IMR-90 (cell line): ENCODE measurements around the gene ANO4. TPM values are rescaled to one million over a fixed set of nuclear protein-coding genes. Genes with fewer than 3 reads are reported as not detected.

Experiments
- ATAC-seq: fragments of 200-7000 bp; cut with Tn5 transposase; 2 replicates; pipeline ENCODE4 v1.9.1; 2020; ENCODE audit warnings: low read depth, mild to moderate bottlenecking, moderate library complexity
- BruUV-seq: library from RNA; stranded (reverse); fragments of 400-500 nt; replicated peaks from 2 replicates; lab custom pipeline; 2021; lab: Mats Ljungman, UMichigan
- CTCF ChIA-PET: fragments of 300-600 bp; formaldehyde crosslinking; extraction: SDS; loops from one replicate; lab custom pipeline; 2021; ENCODE audit warnings: antibody characterized with exemption; lab: Yijun Ruan, JAX
- POLR2A ChIA-PET: fragments of 300-600 bp; sonication (Branson Sonifier 250); formaldehyde crosslinking; loops from one replicate; lab custom pipeline; 2022; ENCODE audit warnings: antibody characterized with exemption; ENCODE audit not compliant: unreplicated experiment; lab: Charles Lee
- DNase-seq: peaks from one replicate; pipeline ENCODE4 v3.0.0; 2013
- H2AFZ ChIP-seq: replicated peaks from 2 replicates; pipeline ENCODE3; 2013; ENCODE audit warnings: low read length, mild to moderate bottlenecking; ENCODE audit not compliant: poor library complexity
- H2AK5ac ChIP-seq: 2 replicates; pipeline ENCODE4 v1.6.1; 2013; ENCODE audit warnings: low read depth, low read length, inconsistent platforms
- H2AK9ac ChIP-seq: replicated peaks from 2 replicates; pipeline ENCODE3; 2013; ENCODE audit warnings: mild to moderate bottlenecking, low read depth, low read length, moderate library complexity; ENCODE audit not compliant: poor library complexity
- H2BK120ac ChIP-seq: 2 replicates; pipeline ENCODE4 v1.6.1; 2013; ENCODE audit warnings: low read depth, low read length, inconsistent platforms
- H2BK15ac ChIP-seq: 3 replicates; pipeline ENCODE4 v1.6.1; 2013; ENCODE audit warnings: low read depth, low read length, inconsistent platforms
- H2BK20ac ChIP-seq: 2 replicates; pipeline ENCODE4 v1.6.1; 2013; ENCODE audit warnings: low read depth, mild to moderate bottlenecking, inconsistent platforms, low read length, moderate library complexity
- H2BK5ac ChIP-seq: 2 replicates; pipeline ENCODE4 v1.6.1; 2013; ENCODE audit warnings: mild to moderate bottlenecking, low read depth, low read length, inconsistent platforms; ENCODE audit not compliant: poor library complexity, severe bottlenecking
- H3K14ac ChIP-seq: replicated peaks from 2 replicates; pipeline ENCODE4 v1.6.1; 2013; ENCODE audit warnings: low read depth, low read length, inconsistent platforms
- H3K18ac ChIP-seq: 2 replicates; pipeline ENCODE4 v1.6.1; 2013; ENCODE audit warnings: low read depth, low read length, control low read depth
- H3K23ac ChIP-seq: 2 replicates; pipeline ENCODE4 v1.6.1; 2013; ENCODE audit warnings: low read depth, low read length, inconsistent platforms
- H3K27ac ChIP-seq: 2 replicates; pipeline ENCODE4 v1.5.1; 2013; ENCODE audit warnings: mild to moderate bottlenecking, control low read depth, low read length; ENCODE audit not compliant: insufficient read depth
- H3K27me3 ChIP-seq: 2 replicates; pipeline ENCODE4 v1.6.1; 2013; ENCODE audit warnings: low read length; ENCODE audit not compliant: control insufficient read depth, insufficient read depth
- H3K36me3 ChIP-seq: 2 replicates; pipeline ENCODE4 v1.6.1; 2013; ENCODE audit warnings: low read length, mixed read lengths; ENCODE audit not compliant: control insufficient read depth, insufficient read depth
- H3K4ac ChIP-seq: 2 replicates; pipeline ENCODE4 v1.6.1; 2013; ENCODE audit warnings: low read depth, low read length, inconsistent platforms
- H3K4me1 ChIP-seq: 2 replicates; pipeline ENCODE4 v1.6.1; 2013; ENCODE audit warnings: low read length, mixed read lengths; ENCODE audit not compliant: control insufficient read depth, insufficient read depth
- H3K4me2 ChIP-seq: 2 replicates; pipeline ENCODE4 v1.6.1; 2013; ENCODE audit warnings: low read depth, mild to moderate bottlenecking, control low read depth, low read length, moderate library complexity
- H3K4me3 ChIP-seq: 2 replicates; pipeline ENCODE4 v1.5.1; 2013; ENCODE audit warnings: low read depth, mild to moderate bottlenecking, control low read depth, low read length, moderate library complexity; ENCODE audit not compliant: insufficient read depth
- H3K56ac ChIP-seq: 2 replicates; pipeline ENCODE4 v1.6.1; 2013; ENCODE audit warnings: low read length, inconsistent platforms; ENCODE audit not compliant: insufficient read depth; ENCODE audit errors: extremely low read depth
- H3K79me1 ChIP-seq, 2 experiments: 2 replicates each; pipeline ENCODE4 v1.6.1; 2013; ENCODE audit warnings: low read length in 2 of 2, inconsistent platforms in 1 of 2, low read depth in 1 of 2
- H3K9ac ChIP-seq: 2 replicates; pipeline ENCODE4 v1.6.1; 2013; ENCODE audit warnings: low read depth, low read length, control low read depth
- H3K9me1 ChIP-seq: 2 replicates; pipeline ENCODE4 v1.6.1; 2013; ENCODE audit warnings: low read length, inconsistent platforms; ENCODE audit not compliant: insufficient read depth
- H3K9me3 ChIP-seq: 2 replicates; pipeline ENCODE4 v1.6.1; 2013; ENCODE audit warnings: low read length; ENCODE audit not compliant: control insufficient read depth, insufficient read depth
- H4K20me1 ChIP-seq: 2 replicates; pipeline ENCODE4 v1.6.1; 2013; ENCODE audit warnings: low read length, inconsistent platforms; ENCODE audit not compliant: insufficient read depth
- H4K5ac ChIP-seq: 2 replicates; pipeline ENCODE4 v1.6.1; 2013; ENCODE audit warnings: mild to moderate bottlenecking, low read depth, low read length, control low read depth
- H4K8ac ChIP-seq, 2 experiments: 2 replicates each; pipeline ENCODE4 v1.6.1; 2013; ENCODE audit warnings: low read depth in 2 of 2, low read length in 2 of 2, control low read depth in 1 of 2, inconsistent platforms in 1 of 2
- H4K91ac ChIP-seq: 2 replicates; pipeline ENCODE4 v1.6.1; 2013; ENCODE audit warnings: low read depth, low read length, inconsistent platforms; ENCODE audit not compliant: insufficient read depth
- BHLHE40 ChIP-seq: fragments of 150-350 bp; IDR thresholded peaks from 2 replicates; pipeline ENCODE4 v1.6.1; 2016; ENCODE audit warnings: mild to moderate bottlenecking, low read depth, low read length
- CEBPB ChIP-seq: IDR thresholded peaks from 2 replicates; pipeline ENCODE4 v1.6.1; 2012; ENCODE audit warnings: low read depth, low read length, improper control_type of control experiment
- CHD1 ChIP-seq: IDR thresholded peaks from 2 replicates; pipeline ENCODE4 v1.6.1; 2012; ENCODE audit warnings: low read depth, low read length, improper control_type of control experiment
- CTCF ChIP-seq: conservative IDR thresholded peaks from 2 replicates; pipeline ENCODE4 v1.5.1; 2012; ENCODE audit warnings: mild to moderate bottlenecking, low read depth, low read length, improper control_type of control experiment
- ELK1 ChIP-seq: fragments of 150-350 bp; IDR thresholded peaks from 2 replicates; pipeline ENCODE4 v1.6.1; 2016; ENCODE audit warnings: low read depth, mild to moderate bottlenecking, low read length, moderate library complexity, borderline replicate concordance
- FOS ChIP-seq: fragments of 150-350 bp; IDR thresholded peaks from 2 replicates; pipeline ENCODE4 v1.6.1; 2016; ENCODE audit warnings: low read depth, low read length
- MAFK ChIP-seq: IDR thresholded peaks from 2 replicates; pipeline ENCODE4 v1.6.1; 2012; ENCODE audit warnings: low read depth, low read length, improper control_type of control experiment
- MAZ ChIP-seq: IDR thresholded peaks from 2 replicates; pipeline ENCODE4 v1.6.1; 2012; ENCODE audit warnings: low read depth, mild to moderate bottlenecking, low read length, improper control_type of control experiment, moderate library complexity, borderline replicate concordance
- MXI1 ChIP-seq: IDR thresholded peaks from 2 replicates; pipeline ENCODE4 v1.6.1; 2012; ENCODE audit warnings: low read depth, mild to moderate bottlenecking, low read length, moderate library complexity, borderline replicate concordance
- NFE2L2 ChIP-seq: fragments of 150-350 bp; IDR thresholded peaks from 2 replicates; pipeline ENCODE4 v1.6.1; 2016; ENCODE audit warnings: low read depth, mild to moderate bottlenecking, low read length
- POLR2A ChIP-seq: IDR thresholded peaks from 2 replicates; pipeline ENCODE4 v1.6.1; 2012; ENCODE audit warnings: mild to moderate bottlenecking, low read depth, low read length
- RAD21 ChIP-seq: IDR thresholded peaks from 2 replicates; pipeline ENCODE4 v1.6.1; 2012; ENCODE audit warnings: low read length, improper control_type of control experiment
- RCOR1 ChIP-seq: IDR thresholded peaks from 2 replicates; pipeline ENCODE4 v1.6.1; 2012; ENCODE audit warnings: mild to moderate bottlenecking, low read length, improper control_type of control experiment; ENCODE audit not compliant: insufficient replicate concordance
- RFX5 ChIP-seq: IDR thresholded peaks from 2 replicates; pipeline ENCODE4 v1.8.0; 2012; ENCODE audit warnings: low read depth, mild to moderate bottlenecking, low read length, moderate library complexity
- SMC3 ChIP-seq: fragments of 150-350 bp; IDR thresholded peaks from 2 replicates; pipeline ENCODE4 v1.6.1; 2016; ENCODE audit warnings: low read depth, mild to moderate bottlenecking, antibody characterized with exemption, low read length, moderate library complexity
- USF2 ChIP-seq: fragments of 150-350 bp; IDR thresholded peaks from 2 replicates; pipeline ENCODE4 v1.6.1; 2017; ENCODE audit warnings: mild to moderate bottlenecking, antibody characterized with exemption, low read length, low read depth
- WGBS, 2 experiments: methylation state at CpG; one replicate each; pipeline versions ENCODE4 v1.1.5 to v1.1.7; 2013; ENCODE audit warnings: missing lambda C conversion rate in 2 of 2; ENCODE audit not compliant: insufficient read length in 1 of 2; ENCODE audit errors: extremely low coverage in 2 of 2; 5-methylcytosine and 5-hydroxymethylcytosine counted together
- dilution Hi-C: fragments of 300-500 bp; cut with HindIII; formaldehyde crosslinking; loops from one replicate; pipeline ENCODE4 v1.14.3; 2018; ENCODE audit warnings: low sequenced_read_pairs; ENCODE audit not compliant: unreplicated experiment
- in situ Hi-C: fragments of 300-500 bp; cut with MboI; formaldehyde crosslinking; loops from 3 replicates; pipeline ENCODE4 v1.14.3; 2019; ENCODE audit warnings: low sequenced_read_pairs, inconsistent platforms, mixed read lengths
- intact Hi-C: fragments of 100-400 bp; cut with micrococcal nuclease; formaldehyde crosslinking; loops from 2 replicates; pipeline ENCODE4 v1.10.0; 2022
- polyA plus RNA-seq, 3 experiments: library from polyadenylated mRNA; depleted of rRNA; stranded (reverse); fragments of >200 nt; gene quantifications; 2 replicates each; pipeline ENCODE4 v1.2.3, GENCODE V29; 2012; ENCODE audit warnings: low replicate concordance in 1 of 3
- total RNA-seq: library from RNA; depleted of rRNA; stranded (reverse); fragments of >200 nt; gene quantifications from 2 replicates; pipeline ENCODE4 v1.2.3, GENCODE V29; 2012

ANO4 gene
- total and polyA plus RNA-seq, 2 of the 4 experiments (the other 2 are of a cell fraction) = 4.7 to 10.2 TPM

GRCh38 chr12:101108130-101108529 is 313.6 kb downstream of the ANO4 start:
- Histone ChIP-seq H2BK20ac (no peak overlapping the region), H2BK15ac (no peak overlapping the region), H2AK5ac (no peak overlapping the region), H3K56ac (no peak overlapping the region), H2AK9ac (no peak overlapping the region), H3K27ac (no peak overlapping the region), H3K36me3 (peaks cover 1% of the 10 kb centered on the region; the same call in 1 of the 2 replicates), H4K20me1 (no peaks in the 10 kb centered on the region), H3K4me1 (no peaks in the 10 kb centered on the region), H3K27me3 (no peaks in the 10 kb centered on the region), H3K23ac (no peak overlapping the region), H3K18ac (no peak overlapping the region), H3K9me3 (no peaks in the 10 kb centered on the region), H3K4me3 (no peak overlapping the region), H4K91ac (no peak overlapping the region), H3K4ac (no peak overlapping the region), H3K79me1 (no peaks in the 10 kb centered on the region), H3K14ac (no peak overlapping the region), H4K5ac (no peak overlapping the region), H4K8ac (no peak overlapping the region), H2AFZ (no peak overlapping the region), H3K9me1 (no peaks in the 10 kb centered on the region; the same call in 1 of the 2 replicates), H2BK5ac (no peak overlapping the region), H3K9ac (no peak overlapping the region), H3K4me2 (no peak overlapping the region), H2BK120ac (no peak overlapping the region)
- CTCF ChIA-PET = no interaction called here
- TF ChIP-seq BHLHE40 (no peak), ELK1 (no peak), NFE2L2 (no peak), CTCF (no peak), POLR2A (no peak), USF2 (no peak), MXI1 (no peak), RFX5 (no peak), SMC3 (no peak), CHD1 (no peak), MAZ (no peak), RAD21 (no peak), CEBPB (no peak), MAFK (no peak), RCOR1 (no peak), FOS (no peak)
- in situ Hi-C loops = no loop called here
- DNase-seq (no peak), ATAC-seq (no peak)
- POLR2A ChIA-PET = no interaction called here
- dilution Hi-C loops = no loop called here
- WGBS, 2 experiments = no CpG with 5 or more reads among the region's 5 CpGs
- BruUV-seq = no TSS peak
- intact Hi-C loops = no loop called here
